ENCODE measurements around the gene FGFR3. TPM values are rescaled to one million over a fixed set of nuclear protein-coding genes. Genes with fewer than 3 reads are reported as not detected.

Gene FGFR3
- total RNA-seq, 1 experiment from 2014 or later: 8.2 TPM

DNA sequence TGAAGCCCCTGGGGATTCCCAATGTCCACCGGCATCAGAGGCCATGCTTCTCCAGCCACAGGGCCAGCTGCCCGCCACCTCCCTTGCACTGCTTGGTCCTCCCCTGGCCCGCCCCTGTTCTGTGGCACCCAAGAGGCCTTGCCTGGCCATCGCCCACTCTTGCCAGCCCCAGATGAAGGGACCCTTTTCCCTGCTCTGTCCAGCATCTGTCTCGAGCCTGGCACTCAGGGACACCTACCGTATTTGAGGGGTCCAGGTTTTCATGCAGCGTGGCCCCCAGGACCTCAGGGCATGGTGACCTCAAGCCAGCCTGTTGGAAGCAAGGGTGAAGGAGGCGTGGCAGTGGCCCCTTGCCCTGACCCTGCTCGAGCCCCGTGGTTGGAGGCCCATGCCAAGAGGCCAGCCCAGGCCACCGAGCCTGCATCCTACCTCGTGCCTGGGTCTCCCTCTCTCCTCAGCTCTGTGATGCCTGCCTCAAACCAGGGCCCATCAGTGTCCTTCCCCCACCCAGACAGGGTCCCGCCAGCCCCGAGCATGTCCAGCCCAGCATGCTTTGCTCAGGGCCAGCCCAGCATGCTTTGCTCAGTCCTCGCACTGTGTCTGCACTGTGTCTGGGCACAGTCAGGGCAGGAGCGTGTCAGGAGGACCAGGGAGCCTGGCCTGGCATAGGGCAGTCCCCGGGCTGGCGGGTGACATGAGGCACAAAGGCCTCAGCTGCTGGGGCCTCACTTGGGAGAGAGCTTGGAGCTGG, 14.3 kb upstream of the FGFR3 start:
- no peaks in the 10 kb centered on the region for H3K27me3 ChIP-seq (ENCODE audit: control insufficient read depth, insufficient read depth, low read length)
- intact Hi-C loops (cut with micrococcal nuclease; ENCODE audit: unreplicated experiment) (no loop called here), in situ Hi-C loops (cut with HindIII; ENCODE audit: low pct_unique_long_range_greater_than_20kb, low sequenced_read_pairs) (no loop called here)
- no peak for ATAC-seq
- DNase-seq (ENCODE audit: low read depth, low spot score): no peak
- POLR2A ChIA-PET: no interaction called here
- no peaks in the 10 kb centered on the region for H3K36me3 ChIP-seq (ENCODE audit: control insufficient read depth, insufficient read depth, low read length)
- H3K9me3 ChIP-seq (ENCODE audit: control insufficient read depth, insufficient read depth, low read depth, low read length): no peaks in the 10 kb centered on the region
- no TSS peak for BruUV-seq (replicated peaks)
- TF ChIP-seq, protein P1, sequence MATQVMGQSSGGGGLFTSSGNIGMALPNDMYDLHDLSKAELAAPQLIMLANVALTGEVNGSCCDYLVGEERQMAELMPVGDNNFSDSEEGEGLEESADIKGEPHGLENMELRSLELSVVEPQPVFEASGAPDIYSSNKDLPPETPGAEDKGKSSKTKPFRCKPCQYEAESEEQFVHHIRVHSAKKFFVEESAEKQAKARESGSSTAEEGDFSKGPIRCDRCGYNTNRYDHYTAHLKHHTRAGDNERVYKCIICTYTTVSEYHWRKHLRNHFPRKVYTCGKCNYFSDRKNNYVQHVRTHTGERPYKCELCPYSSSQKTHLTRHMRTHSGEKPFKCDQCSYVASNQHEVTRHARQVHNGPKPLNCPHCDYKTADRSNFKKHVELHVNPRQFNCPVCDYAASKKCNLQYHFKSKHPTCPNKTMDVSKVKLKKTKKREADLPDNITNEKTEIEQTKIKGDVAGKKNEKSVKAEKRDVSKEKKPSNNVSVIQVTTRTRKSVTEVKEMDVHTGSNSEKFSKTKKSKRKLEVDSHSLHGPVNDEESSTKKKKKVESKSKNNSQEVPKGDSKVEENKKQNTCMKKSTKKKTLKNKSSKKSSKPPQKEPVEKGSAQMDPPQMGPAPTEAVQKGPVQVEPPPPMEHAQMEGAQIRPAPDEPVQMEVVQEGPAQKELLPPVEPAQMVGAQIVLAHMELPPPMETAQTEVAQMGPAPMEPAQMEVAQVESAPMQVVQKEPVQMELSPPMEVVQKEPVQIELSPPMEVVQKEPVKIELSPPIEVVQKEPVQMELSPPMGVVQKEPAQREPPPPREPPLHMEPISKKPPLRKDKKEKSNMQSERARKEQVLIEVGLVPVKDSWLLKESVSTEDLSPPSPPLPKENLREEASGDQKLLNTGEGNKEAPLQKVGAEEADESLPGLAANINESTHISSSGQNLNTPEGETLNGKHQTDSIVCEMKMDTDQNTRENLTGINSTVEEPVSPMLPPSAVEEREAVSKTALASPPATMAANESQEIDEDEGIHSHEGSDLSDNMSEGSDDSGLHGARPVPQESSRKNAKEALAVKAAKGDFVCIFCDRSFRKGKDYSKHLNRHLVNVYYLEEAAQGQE (IDR thresholded peaks at IDR 0.05; ENCODE audit: insufficient read depth in 1 of 2, low read depth in 2 of 2, low read length in 1 of 2): no peak
- TF ChIP-seq POLR2AphosphoS5 (IDR thresholded peaks at IDR 0.05; ENCODE audit: low read depth, low read length) (no peak), SIN3A (IDR thresholded peaks at IDR 0.05; ENCODE audit: borderline replicate concordance, insufficient read depth, low read depth, low read length) (no peak), TCF7L2 (IDR thresholded peaks at IDR 0.05; ENCODE audit: low read depth, low read length) (no peak)
- TF ChIP-seq, protein P2, sequence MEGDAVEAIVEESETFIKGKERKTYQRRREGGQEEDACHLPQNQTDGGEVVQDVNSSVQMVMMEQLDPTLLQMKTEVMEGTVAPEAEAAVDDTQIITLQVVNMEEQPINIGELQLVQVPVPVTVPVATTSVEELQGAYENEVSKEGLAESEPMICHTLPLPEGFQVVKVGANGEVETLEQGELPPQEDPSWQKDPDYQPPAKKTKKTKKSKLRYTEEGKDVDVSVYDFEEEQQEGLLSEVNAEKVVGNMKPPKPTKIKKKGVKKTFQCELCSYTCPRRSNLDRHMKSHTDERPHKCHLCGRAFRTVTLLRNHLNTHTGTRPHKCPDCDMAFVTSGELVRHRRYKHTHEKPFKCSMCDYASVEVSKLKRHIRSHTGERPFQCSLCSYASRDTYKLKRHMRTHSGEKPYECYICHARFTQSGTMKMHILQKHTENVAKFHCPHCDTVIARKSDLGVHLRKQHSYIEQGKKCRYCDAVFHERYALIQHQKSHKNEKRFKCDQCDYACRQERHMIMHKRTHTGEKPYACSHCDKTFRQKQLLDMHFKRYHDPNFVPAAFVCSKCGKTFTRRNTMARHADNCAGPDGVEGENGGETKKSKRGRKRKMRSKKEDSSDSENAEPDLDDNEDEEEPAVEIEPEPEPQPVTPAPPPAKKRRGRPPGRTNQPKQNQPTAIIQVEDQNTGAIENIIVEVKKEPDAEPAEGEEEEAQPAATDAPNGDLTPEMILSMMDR (IDR thresholded peaks at IDR 0.05): no peak
- H3K4me1 ChIP-seq (ENCODE audit: control insufficient read depth, insufficient read depth, low read length): peaks cover 3% of the 10 kb centered on the region
- no peak overlapping the region for H3K4me3 ChIP-seq (ENCODE audit: low read depth in 2 of 2, low read length in 2 of 2)
- H3K27ac ChIP-seq (ENCODE audit: low read length): no peak overlapping the region
- CTCF ChIA-PET: no interaction called here

DNA sequence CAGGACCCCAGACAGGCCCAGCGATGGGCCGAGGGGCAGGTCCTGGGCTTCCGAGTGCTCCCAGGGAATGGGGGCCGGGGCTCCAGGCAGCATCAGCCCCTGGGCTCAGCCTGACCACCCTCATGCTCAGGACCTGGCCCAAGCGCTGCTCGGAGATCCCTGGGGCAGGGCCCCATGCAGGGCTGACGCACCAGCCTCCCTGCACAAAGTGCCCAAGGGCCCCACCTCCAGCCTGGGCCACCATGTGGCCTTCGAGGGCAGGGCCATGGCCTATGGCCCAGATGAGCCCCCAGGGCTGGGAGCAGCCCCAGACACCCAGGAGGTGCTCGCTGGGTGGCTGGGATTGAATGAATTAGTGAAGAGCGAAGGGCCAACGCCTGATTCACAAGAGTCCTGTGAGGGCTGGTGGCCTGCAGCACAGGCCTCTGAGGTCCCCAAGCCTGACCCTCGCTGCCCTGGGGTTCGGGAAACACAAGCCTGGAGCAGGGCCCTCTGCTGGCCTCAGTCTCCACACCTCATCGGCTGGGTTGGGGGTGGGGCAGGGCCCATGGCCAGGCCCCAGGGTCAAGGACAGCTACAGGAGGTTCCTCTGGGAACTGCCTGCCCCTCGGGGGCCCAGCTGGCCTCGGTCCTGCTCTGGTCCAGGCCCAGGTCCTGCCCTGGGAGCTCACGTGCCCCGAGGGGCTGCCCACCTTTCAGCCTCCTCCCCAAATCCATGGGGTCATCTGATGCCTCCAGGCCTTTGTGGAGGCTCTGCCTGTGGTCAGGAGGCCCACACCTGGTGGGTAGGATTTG, 13.3 kb upstream of the FGFR3 start:
- Histone ChIP-seq H3K9me3 (ENCODE audit: control insufficient read depth, insufficient read depth, low read depth, low read length) (no peaks in the 10 kb centered on the region), H3K36me3 (ENCODE audit: control insufficient read depth, insufficient read depth, low read length) (no peaks in the 10 kb centered on the region), H3K4me3 (ENCODE audit: low read depth in 2 of 2, low read length in 2 of 2) (no peak overlapping the region), H3K27ac (ENCODE audit: low read length) (no peak overlapping the region), H3K27me3 (ENCODE audit: control insufficient read depth, insufficient read depth, low read length) (no peaks in the 10 kb centered on the region), H3K4me1 (ENCODE audit: control insufficient read depth, insufficient read depth, low read length) (peaks cover 3% of the 10 kb centered on the region)
- TF ChIP-seq SIN3A (IDR thresholded peaks at IDR 0.05; ENCODE audit: borderline replicate concordance, insufficient read depth, low read depth, low read length) (no peak), POLR2AphosphoS5 (IDR thresholded peaks at IDR 0.05; ENCODE audit: low read depth, low read length) (no peak), TCF7L2 (IDR thresholded peaks at IDR 0.05; ENCODE audit: low read depth, low read length) (no peak)
- TF ChIP-seq, protein P1 (IDR thresholded peaks at IDR 0.05; ENCODE audit: insufficient read depth in 1 of 2, low read depth in 2 of 2, low read length in 1 of 2): no peak
- TF ChIP-seq, protein P2 (IDR thresholded peaks at IDR 0.05): no peak
- POLR2A ChIA-PET: no interaction called here
- CTCF ChIA-PET: no interaction called here
- intact Hi-C loops (cut with micrococcal nuclease; ENCODE audit: unreplicated experiment) (no loop called here), in situ Hi-C loops (cut with HindIII; ENCODE audit: low pct_unique_long_range_greater_than_20kb, low sequenced_read_pairs) (no loop called here)
- no peak for ATAC-seq
- no TSS peak for BruUV-seq (replicated peaks)
- no peak for DNase-seq (ENCODE audit: low read depth, low spot score)
